Transverse colon (tissue), 3 donors: ENCODE results near the gene PCSK5.

ENCODE experiments used
- EP300 ChIP-seq: sonication (generic); formaldehyde crosslinking; IDR thresholded peaks from one replicate; pipeline ENCODE4 v1.6.1; 2017; ENCODE audit warnings: antibody characterized with exemption, low read depth
- POLR2A ChIP-seq: fragments of 450-650 bp; IDR thresholded peaks from one replicate; pipeline ENCODE4 v1.6.1; 2016; ENCODE audit warnings: antibody characterized with exemption, mild to moderate bottlenecking, moderate library complexity
- TF ChIP-seq, protein P1 (sequence below), 5 experiments: fragments of 200-600 bp in 3 of 5; fragments of 450-650 bp in 2 of 5; sonication (generic) in 3 of 5; IDR thresholded peaks; 1 replicate in 2 of 5; 2 replicates in 3 of 5; pipeline ENCODE4 v1.5.1; 2016 to 2017; ENCODE audit warnings: antibody characterized with exemption in 5 of 5, inconsistent platforms in 3 of 5, mild to moderate bottlenecking in 2 of 5, moderate library complexity in 1 of 5

DNA sequence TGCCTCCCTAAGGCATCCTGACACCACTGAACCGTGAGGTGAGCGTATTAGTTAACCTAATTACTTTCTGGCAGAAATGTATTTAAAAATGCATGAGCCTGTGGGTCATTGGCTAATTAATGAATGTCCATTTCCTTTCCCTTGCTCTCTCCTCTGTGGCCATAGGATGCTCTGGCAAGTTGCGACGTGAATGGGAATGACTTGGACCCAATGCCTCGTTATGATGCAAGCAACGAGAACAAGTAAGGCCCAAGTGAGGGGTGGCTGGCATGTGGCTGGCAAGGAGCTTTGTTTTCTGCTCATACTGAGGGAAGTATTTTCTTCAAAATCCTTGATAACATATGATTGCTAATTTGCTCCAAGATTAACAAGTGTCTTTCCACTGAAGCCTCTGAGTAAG is 136.3 kb downstream of the PCSK5 start:
- TF ChIP-seq, protein P1, sequence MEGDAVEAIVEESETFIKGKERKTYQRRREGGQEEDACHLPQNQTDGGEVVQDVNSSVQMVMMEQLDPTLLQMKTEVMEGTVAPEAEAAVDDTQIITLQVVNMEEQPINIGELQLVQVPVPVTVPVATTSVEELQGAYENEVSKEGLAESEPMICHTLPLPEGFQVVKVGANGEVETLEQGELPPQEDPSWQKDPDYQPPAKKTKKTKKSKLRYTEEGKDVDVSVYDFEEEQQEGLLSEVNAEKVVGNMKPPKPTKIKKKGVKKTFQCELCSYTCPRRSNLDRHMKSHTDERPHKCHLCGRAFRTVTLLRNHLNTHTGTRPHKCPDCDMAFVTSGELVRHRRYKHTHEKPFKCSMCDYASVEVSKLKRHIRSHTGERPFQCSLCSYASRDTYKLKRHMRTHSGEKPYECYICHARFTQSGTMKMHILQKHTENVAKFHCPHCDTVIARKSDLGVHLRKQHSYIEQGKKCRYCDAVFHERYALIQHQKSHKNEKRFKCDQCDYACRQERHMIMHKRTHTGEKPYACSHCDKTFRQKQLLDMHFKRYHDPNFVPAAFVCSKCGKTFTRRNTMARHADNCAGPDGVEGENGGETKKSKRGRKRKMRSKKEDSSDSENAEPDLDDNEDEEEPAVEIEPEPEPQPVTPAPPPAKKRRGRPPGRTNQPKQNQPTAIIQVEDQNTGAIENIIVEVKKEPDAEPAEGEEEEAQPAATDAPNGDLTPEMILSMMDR (IDR thresholded peaks at IDR 0.05), result no peak
- no peak for TF ChIP-seq POLR2A
- no peak for TF ChIP-seq EP300
